HFF-Myc (cell line): ENCODE data around the gene BIVM.

ENCODE experiments used
- DNase-seq: peaks from one replicate; pipeline ENCODE4 v3.0.0-alpha.2; 2011; ENCODE audit warnings: low read depth; ENCODE audit errors: extremely low read depth
- H3K4me3 ChIP-seq: replicated peaks from 2 replicates; pipeline ENCODE4 v1.5.1; 2011; ENCODE audit warnings: low read depth, mild to moderate bottlenecking, control low read depth, low read length
- TF ChIP-seq, protein P1 (sequence below): IDR thresholded peaks from 2 replicates; pipeline ENCODE4 v1.5.1; 2012; ENCODE audit warnings: mild to moderate bottlenecking, low read depth, low read length, control low read depth; ENCODE audit errors: missing control alignments

BIVM gene

GRCh38 chr13:102836471-102836870 is 37.6 kb downstream of the BIVM start:
- H3K4me3 ChIP-seq: no peak overlapping the region
- DNase-seq: no peak
- TF ChIP-seq, protein P1, sequence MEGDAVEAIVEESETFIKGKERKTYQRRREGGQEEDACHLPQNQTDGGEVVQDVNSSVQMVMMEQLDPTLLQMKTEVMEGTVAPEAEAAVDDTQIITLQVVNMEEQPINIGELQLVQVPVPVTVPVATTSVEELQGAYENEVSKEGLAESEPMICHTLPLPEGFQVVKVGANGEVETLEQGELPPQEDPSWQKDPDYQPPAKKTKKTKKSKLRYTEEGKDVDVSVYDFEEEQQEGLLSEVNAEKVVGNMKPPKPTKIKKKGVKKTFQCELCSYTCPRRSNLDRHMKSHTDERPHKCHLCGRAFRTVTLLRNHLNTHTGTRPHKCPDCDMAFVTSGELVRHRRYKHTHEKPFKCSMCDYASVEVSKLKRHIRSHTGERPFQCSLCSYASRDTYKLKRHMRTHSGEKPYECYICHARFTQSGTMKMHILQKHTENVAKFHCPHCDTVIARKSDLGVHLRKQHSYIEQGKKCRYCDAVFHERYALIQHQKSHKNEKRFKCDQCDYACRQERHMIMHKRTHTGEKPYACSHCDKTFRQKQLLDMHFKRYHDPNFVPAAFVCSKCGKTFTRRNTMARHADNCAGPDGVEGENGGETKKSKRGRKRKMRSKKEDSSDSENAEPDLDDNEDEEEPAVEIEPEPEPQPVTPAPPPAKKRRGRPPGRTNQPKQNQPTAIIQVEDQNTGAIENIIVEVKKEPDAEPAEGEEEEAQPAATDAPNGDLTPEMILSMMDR: no peak

DNA sequence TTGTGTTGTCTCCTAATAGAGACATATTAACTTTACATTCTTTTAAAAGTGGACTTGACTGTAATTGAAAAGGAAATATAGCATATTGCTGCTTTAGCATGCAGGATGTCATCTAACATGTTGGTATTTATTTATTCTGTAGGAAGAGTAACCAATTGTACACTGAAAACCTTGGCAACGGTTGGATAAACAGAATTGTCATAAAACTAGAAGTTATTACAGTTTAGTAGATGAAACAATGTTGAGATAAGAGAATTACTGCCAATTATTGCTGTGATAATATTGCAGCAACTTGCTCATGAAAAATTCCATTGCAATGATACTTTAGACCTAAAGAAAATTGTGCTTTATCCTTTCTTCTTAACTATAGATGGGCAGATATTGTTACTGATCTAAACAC is 39.4 kb downstream of the BIVM start:
- H3K4me3 ChIP-seq: no peak overlapping the region
- DNase-seq: no peak
- TF ChIP-seq, protein P1: no peak

DNA sequence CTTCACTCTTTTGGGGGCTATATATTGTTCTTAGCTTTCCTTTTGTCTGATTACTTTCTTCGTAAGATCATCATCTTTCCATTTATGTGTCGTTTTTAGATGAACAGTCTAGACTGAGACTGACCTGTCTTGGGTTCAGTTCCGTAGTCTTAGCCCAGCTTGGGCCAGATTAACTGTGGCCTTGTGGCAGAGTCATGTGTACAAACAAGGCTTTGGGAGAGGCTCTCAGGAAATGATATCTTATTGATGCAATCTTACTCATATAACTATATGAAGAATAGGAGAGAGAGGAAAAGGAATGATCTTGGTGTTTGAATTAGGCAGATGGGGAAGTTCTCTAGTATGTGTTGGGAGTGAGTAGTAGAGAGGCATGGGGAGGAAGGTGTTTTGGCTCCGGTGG is 40.1 kb downstream of the BIVM start:
- no peak for DNase-seq
- H3K4me3 ChIP-seq: no peak overlapping the region
- TF ChIP-seq, protein P1: no peak

GRCh38 chr13:102839462-102839861 is 40.5 kb downstream of the BIVM start:
- TF ChIP-seq, protein P1: no peak
- DNase-seq: no peak

DNA sequence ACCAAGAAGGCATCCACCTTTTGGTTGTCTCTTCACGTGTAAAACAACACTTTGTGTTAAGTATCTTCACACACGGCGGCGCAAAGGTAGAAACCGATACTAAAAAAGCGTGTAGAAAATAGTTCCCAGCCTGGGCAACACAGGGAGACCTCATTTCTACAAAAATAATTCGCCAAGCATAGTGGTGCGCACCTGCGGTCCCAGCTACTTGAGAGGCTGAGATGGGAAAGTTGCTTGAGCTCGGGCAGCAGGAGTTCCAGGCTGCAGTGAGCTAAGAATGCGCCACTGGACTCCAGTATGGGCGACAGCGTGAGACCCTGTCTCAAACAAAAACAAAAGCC is 46.3 kb downstream of the BIVM start:
- TF ChIP-seq, protein P1: no peak
- DNase-seq: no peak
- peak overlapping the region; percentile 85 for H3K4me3 ChIP-seq

More at GRCh38 chr13:102839462-102839861, 40.5 kb downstream of the BIVM start:
- no peak overlapping the region for H3K4me3 ChIP-seq

DNA sequence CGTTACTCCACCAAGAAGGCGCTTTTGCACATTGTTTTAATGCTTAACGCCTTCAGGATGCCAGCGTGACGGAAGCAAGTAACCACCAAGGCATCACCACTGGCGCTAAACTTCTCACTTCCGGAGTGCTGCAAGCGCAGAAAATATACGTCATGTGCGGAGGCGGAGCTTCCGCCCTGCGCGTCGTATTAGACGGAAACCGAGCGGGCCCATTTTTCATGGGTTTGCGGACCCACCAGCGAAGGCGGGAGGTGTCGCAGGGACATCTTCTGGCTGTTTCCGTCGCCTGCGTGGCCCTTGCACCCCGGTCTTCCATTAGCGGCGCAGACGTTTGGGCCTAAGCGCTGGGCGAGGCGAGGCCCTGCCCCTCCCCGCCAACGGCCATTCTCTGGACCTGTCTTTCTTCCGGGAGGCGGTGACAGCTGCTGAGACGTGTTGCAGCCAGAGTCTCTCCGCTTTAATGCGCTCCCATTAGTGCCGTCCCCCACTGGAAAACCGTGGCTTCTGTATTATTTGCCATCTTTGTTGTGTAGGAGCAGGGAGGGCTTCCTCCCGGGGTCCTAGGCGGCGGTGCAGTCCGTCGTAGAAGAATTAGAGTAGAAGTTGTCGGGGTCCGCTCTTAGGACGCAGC is 46.8 kb downstream of the BIVM start, which contains the start of gene ERCC5:
Gene ERCC5, plus strand, starts transcription at position 403 of the 631 bp plus-strand sequence. CDS start 235 bp downstream, outside the sequence.
- H3K4me3 ChIP-seq: peak within 1 kb of the TSS; percentile 85
- peak; percentile 89 for DNase-seq
- TF ChIP-seq, protein P1: no peak
